ENCODE results near the gene PRSS56.

The PRSS56 gene

DNA sequence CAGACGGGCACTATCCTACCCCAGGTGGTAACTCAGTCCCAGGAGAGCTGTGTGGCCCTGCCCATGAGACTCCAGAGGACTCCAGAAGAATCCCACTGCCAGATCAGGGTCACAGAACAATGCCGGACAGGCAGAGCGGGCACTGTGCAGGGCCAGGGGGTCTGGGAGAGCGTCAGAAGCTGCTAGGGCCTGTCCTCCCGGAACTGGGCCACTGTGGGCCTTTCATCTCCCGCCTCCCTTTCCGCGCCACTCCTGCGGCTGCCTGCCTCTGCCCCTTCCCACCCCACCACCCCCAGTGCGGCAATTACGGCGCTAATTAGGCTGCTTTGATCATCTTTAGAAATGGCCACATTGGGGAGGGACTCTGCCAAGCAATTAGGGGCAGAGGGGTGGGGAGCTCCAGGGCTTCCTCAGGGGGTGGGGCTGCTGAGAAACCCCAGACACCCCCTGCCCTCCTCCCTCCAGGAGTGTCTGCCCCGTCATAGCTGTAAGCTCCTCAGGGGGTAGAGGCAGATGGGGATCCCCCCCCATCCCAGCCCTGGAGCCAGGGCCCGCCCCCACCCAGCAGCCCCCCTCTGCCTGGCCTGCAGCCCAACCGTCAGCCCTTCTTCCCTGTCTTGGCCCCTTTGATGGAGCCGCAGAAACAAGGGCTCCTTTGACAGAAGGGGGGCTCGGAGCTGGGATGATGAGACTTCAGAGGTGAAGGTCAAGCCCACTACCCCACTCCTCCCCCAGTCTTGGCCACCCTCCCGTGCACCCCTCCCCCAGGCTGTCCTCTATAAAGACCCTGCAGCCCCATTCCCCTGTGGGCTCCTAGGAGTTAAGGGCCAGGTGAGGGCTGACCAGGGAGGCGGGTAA is at the start of gene PRSS56:
Gene PRSS56 (plus strand): TSS at position 808 of the 858 bp plus-strand sequence. CDS start 211 bp downstream, outside the sequence.
- no peak for DNase-seq (ENCODE audit: low read depth)

DNA sequence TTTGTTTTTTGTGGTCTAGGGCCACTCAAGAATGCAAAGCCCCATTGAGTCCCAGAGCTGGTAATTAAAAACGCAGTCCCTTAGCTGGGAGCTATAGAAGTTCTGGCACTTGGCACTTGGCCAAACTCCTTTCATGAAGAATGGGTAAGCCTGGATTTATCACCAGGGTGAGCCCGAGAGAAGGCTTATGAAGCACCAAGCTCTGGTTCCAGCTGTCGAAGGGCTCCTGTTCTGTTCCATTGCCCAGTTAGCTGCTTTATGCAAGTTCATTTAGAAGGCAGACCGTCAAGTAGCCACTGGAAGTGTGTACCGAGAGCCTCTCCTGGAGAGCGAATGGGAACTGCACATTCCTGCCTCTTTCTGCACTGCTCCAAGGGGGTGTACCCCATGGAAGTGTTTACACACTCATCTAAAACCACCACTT is 46.7 kb upstream of the PRSS56 start:
- no peak for DNase-seq (ENCODE audit: low read depth)

DNA sequence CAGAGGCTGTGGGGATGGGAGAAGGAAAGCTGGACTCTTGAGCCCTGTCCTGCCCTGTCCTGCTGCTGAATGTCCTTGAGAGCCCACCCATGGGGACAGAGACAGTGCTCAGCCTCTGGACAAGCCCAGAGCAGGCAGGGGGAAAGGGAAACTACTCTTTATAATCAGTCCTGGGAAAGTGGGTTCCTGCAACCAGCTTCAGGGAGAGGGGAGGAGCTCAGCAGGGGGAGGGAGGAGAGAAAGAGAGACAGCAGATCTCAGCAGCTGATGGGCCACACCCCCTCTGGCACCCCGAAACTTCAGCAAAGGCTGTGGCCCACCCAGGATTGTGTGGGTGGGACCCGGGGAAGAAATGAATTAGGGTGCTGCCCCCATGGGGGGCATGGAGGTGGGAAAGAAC is 44.1 kb upstream of the PRSS56 start:
- no peak for DNase-seq (ENCODE audit: low read depth)

DNA sequence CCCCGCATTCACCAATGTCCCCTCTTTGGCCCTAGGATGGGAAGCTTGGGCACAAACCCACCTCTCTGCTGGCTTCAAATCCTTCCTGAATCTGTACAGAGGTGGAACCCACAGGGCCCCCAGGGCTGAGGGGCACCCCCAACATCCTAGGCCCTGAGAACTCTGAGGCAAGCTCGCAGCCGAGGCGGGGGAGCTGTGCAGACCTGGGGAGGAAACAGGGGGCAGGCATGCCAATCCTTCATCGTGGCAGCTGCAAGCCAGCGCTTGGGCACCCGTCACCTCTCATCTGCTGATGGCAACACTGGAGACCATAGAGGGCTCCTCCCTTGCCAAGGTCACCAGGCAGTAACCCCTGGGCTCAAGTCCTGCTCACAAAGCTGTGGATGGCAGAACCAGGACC is 43.4 kb upstream of the PRSS56 start:
- no peak for DNase-seq (ENCODE audit: low read depth)

DNA sequence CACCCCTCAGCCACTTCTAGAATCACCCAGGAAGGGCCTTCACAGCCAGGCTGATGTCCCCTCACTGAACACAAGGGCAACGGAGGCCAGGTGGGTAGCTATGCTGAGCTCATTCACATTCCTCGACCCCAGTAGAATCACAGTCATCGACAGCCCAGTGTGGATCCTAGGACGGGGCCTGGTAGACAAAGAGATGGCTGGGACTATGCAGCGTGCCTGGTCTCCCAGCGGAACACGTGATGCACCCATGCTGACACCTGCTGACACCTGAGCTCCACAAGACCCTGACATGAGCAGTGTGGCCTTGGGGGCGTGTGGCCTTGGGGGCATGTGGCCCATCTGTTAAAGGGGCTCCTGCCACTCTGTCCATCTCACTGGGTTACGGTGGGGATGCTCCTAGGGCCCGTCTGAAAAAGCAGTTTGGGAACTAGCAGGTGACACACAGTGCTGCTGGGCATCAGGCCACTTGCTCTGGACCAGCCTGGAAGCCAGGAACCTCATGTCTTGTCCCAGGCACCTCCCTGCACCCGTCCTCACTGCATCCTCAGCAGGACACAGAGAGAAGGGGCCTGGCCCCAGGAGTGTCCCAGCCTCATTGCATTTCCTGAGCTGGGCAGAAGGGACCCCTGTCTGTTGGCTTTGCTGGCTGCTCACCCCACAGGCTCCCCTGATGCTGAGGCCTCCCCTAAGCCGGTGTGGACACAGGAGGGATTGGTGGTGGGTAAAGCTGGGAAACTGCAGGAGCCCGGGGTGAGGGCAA is 42.3 kb upstream of the PRSS56 start:
- DNase-seq (ENCODE audit: low read depth): no peak

DNA sequence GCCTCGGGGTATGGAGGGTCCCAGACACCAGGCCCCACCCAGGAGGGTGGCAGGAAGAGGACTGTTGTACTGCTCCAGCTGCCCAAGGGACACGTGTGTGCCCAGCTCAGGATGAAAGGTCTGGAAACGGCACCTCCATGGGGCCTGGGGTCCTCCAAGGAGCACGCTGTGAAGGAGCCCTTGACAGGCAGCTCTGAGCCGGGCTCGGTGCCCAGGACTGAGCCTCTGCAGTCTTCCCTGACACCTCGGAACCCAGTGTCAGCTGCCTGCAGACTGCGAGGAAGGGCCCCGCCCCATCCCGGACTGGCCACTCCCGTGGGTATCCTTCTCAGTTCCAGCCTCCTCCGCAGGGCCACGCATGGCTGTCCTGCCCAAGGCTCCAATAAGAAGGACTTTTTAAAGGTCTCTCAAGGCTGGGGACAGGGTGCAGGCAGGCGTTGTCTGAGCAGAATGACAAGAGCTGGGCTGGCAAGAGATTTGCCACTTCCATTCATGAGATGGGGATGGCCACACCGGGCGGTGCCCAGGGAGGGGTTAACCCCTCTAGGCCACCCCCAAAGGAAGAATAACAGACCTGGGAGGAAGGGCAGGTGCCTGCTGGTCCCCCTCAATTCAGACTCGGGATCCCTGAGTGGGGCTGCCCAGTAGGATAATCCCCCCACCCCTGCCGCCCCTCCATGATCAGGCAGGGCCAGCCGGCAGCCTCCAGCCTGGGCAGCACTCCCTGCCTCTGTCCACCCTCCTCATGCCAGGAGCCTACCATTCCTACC is 41.4 kb upstream of the PRSS56 start:
- DNase-seq (ENCODE audit: low read depth): no peak

DNA sequence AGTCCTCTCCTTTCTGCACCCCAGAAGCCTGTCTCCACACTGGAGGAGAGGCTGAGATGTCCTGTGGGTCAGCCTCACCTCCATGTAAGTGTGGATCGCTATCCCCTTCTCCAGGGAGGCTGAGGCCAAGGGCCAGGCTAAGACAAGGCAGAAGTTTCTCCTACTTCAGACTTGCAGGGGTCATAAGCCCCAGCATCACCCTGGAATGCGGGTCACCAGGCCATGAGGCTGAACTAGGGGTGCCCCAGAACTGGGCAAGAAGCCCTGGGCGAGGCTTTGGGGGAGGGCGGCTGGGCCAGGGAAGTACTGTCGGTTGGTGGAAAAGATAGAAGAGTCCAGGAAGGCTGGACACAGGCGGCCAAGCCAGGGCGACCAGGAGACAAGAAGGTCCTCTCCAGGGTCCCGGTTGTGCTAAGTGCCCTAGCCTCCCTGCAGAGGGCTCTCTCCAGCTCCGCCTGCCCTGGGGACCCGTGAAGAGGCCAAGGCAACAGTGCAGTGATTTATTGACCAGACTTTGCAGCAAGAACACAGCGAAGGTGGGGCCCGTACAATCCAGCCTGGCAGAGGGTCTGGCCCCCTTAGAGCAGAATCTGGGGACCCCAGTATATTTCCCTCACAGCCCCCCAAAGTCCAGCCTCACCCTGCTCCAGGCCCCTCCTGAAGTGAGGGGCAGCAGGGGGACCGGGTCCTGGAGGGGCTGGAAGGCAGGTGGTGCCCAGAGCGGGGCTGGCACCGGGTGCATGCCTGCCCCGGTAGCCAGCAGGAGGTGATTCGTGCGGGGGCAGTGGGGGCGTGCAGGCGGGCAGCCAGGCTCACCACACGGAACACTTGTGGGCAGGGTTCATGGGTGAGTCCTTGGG is 40.6 kb upstream of the PRSS56 start:
- DNase-seq (ENCODE audit: low read depth): no peak

DNA sequence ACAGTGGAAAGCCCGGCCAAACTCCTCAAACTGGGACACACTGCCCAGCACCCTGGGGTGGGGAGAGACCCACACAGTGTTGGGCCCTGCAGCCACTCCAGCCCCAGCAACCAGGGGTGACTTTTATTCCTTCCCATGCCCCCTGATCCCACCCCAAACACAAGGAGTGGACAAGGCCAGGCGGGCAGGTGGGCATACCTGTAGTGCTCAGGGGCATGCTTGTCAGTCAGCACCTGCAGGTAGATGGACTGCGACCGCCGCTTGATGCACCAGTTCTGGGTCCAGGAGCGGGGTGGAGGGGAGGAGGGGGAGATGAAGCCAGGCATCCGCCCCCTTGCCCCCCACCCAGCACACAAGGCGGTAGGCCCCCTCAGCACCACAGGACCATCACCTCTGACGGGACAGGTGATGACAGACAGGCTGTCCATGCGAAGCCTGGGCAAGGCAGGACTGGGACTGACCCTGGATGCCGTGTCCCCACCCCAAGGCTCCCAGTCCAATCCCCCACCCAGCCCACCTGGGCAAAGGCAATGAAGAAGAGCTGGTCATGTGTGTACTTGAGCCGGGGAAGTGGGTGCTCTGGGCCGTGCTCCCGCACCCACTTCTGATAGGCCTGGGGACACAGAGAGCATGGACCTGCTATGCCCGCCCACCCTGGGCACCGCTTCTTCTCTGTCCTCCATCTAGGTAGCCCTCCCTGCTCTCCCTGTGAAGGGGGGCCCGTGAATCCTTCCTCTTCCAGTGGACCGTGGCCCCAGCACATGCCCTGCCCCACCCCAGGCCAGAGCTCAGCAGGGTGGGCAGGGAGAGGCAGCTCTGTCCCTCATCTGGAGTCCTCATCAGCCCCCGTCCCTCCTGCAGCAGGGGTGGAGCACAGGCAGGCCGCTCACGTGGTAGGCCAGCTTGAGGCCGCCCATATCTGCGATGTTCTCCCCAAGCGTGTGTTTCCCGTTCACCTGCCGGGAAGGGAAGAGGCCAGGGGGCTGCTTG is 39.7 kb upstream of the PRSS56 start:
- no peak for DNase-seq (ENCODE audit: low read depth)

DNA sequence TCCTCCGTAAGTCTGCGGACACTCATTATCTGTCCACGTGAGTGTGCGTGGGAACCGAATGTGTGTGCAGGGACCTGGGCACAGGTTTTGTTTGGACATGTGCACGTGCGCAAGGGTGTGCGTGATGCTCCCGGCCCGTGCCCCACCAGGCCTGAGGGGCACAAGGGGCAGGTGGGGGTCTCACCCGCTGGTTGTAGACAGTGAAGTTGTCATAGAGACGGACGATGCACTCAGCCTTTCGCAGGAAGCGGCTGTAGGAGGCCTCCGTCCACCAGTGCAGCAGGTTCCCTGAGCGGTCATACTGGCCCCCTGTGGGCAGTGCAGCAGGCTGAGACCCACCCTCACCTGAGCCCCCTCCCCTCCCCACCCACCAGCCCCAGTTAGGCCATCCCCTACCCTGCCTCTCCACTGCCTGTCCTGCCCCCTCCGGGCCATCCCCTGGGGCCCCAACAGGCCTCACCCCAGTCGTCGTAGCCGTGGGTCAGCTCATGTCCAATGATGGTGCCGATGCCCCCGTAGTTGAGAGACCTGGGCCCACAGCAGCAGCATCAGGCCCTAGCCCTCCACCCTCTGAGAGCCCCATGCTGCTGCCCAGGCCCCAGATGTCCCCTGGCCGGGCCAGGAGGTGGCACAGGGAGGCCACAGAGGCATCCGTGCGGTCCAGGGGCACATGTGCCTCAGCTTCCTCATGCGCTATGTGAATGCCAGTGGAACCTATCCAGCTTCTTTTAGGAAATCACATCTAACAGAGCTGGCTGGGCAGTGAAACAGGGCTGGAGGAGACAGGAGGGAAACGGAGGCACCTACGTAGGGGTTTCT is 38.7 kb upstream of the PRSS56 start:
- DNase-seq (ENCODE audit: low read depth): no peak

DNA sequence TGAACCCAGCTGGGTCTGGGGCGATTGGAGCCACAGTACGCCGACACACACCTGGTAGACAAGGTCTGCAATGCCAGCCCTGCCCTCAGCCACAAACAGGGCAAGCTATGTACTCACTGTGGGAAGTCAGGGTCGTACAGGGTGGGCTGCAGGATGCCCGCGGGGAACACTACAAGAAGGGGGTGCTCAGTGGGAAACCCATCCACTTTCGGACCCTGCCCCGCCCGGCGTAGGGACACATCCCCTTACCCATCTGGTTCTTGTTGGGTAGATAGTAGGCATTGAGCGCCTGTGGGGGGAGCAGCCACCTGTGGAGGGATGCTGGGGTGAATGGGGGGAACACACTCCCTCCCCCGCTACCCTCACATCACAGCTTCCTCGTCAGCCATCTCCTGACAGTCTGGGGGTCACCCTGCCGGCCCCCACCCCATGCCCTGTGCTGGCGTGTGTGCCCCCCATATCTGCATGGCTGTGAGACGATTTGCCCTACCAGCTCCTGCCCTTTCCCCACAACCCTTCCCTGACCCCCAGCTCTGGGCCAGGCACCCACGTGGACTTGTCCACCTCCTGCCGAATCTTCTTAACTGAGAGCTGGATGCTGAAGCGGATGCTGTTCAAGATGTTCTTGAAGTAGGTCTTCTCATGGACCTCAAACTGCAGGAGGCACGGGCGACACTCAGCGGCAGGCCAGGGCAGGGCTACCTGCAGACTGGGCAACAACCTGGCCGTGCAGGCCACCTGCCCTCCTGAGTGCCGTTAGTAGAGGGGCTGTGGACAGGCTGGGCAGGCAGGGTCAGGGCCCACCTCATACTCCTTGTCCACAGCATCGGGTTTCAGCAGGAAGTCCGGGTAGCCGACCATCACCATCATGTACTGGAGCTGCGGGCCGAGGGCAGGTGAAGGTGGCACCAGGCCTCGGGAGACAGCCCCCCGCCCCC is 37.6 kb upstream of the PRSS56 start:
- no peak for DNase-seq (ENCODE audit: low read depth)

DNA sequence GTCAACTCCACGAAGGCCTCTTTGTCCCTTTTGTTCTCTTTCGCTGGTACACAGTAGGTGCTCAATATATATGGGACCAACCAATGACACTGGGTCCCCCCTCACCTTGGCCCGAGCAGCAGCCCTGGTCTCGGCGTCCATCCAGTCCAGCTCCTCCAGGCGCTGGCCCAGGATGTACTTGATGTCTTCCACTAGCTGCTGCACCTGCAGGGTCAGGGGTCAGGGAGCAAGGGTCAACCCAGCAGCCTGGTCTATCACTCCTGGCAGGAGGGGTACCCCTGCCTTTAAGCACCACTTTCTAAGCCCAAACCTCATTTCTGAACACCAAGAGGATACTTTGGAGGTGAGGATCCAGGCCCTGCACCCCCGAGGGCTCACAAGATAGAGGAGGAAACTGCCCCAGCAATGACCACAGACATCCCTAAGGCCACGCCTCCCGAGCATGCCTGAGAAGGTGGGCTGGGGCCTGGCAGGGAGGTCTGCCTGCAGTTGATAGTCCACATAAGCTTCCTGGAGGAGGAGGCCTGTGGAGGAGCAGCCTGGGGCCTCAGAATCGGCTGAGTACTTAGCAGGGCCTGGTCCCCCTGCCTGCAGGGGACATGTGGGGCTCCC is 36.8 kb upstream of the PRSS56 start:
- DNase-seq (ENCODE audit: low read depth): no peak

DNA sequence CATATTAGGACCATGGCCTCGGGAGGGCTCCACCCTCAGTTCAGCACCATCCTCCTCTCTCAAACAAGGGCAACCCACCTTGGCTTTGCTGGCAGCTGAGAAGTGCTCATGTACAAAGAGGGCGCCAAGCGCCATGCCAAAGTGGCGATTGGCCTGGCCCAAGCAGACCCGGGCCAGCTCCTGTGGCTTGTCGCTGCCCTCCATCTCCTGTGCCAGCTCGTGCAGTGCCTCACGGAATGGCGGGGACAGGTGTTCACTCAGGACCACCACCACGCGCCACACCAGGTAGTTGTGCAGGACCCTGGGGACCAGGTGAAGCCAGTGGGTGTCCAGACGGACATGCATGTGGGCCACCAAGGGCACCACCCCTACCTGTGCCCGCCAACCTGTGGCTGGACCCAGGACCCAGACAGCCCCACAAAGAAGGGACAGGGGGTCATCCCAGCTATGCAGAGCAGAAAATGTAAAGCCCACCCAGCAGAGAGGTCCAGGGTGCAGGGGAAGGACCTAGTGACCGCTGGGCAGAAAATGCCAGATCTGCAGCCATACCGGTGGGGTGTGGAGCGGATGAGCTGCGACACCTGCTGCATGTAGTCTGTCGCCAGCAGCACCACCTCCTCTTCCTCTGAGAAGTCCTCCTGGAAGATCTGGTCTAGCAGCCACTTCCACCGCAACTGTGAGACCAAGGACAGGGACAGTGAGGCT is 36.1 kb upstream of the PRSS56 start:
- no peak for DNase-seq (ENCODE audit: low read depth)

DNA sequence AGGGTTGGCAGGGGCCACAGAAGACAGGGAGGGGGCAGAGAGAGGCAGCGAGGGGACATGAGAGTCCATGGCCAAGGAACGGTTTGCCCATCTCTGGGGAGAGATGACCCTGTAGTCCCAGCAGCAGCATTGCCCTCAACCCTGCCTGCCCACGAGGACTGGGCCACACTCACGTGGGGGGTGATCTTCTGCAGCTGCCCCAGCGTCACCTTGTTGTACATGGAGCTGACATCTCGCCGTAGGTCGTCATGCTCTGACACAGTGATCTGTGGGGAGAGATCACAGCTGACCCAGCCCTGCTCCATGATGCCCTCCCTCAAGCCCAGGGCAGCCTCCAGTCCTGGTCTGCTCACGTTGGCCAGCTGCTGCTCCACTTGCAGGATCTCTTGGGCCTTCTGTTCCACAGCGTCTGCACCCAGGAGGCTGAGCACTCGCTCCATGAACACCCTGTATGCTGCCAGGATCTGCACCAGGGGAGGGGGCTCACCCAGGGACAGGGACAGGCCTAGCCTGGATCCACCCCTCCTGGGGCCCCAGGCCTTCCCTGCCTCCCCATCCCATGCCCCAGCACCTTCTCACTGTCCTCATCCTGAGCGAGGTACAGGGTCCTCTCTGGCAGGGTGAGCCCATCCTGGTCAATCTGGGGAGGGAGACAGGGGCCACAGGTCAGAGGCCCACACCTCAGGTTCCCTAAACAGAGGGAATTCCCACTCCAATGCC is 35.4 kb upstream of the PRSS56 start:
- no peak for DNase-seq (ENCODE audit: low read depth)

DNA sequence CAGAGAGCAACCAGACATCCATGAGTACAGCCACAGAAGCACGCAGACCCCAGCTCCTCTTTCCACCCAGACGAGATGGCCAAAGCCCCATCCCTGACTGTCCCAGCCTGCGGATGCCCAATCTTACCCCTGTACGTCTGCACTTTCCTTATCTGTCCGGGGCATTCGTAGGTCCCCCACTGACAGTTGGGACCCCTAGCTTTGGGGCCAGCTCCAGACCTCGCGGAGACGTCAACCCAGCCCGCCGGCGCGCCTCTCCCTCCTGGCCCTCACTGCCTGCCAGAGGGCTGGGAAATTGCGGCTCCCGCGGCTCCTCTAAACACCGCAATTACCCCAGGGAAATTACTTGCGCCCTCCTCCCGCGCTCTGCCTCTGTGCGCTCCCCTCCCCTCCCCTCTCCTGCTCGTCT is 34.8 kb upstream of the PRSS56 start:
- DNase-seq (ENCODE audit: low read depth): no peak

DNA sequence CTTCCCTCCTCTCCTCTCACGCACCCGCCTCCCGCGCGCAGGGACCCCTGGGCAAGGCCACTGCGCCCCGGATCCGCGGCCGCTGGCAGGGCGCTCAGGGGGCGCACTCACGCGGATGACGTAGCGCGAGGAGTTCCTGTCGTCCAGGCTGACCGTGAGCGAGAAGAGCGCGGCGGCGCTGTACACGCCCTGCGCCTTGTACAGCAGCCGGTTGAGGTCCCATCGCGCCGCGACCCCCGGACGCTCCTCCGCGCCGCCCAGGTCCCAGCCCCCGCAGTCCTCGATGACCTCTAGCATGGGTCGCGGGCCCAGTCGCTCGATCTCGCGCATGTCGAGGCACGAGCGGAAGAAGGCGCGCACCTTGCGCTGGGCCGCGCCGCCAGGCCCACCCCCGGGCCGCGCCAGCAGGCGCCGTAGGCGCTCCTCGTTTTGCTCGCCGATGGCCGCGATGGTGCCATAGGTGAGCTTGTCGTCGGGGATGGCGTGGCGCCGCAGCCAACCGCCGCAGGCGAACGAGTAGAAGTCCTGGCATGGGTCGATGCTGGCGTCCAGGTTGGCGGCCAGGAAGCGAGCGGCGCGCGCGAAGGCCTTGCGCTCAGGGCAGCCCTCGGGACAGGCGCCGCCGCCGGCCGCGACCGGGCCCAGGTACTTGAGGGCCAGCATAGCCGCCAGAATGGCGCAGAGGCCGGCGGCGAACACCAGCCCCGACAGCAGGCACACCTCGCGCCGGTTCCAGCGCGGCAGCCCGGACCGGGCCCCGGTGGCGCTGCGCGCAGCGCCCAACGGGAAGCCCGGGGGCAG is 34.2 kb upstream of the PRSS56 start:
- no peak for DNase-seq (ENCODE audit: low read depth)
